Karpas-422 (cell line): ENCODE data around the gene MYOF. TPM values are rescaled to one million over a fixed set of nuclear protein-coding genes. Genes with fewer than 3 reads are reported as not detected.
"Not testable (repeated sequence)": the region's sequence is repeated elsewhere in the genome, so short reads cannot be mapped to it uniquely, and the experiment has no call there.

ENCODE experiments used
- DNase-seq: peaks from one replicate; pipeline ENCODE4 v3.0.0-alpha.2; 2015
- H2AFZ ChIP-seq: fragments of 200-600 bp; sonication (generic); 2 replicates; pipeline ENCODE4 v1.6.1; 2014; ENCODE audit warnings: antibody characterized with exemption, low read length, mixed read lengths
- H3K27ac ChIP-seq: fragments of 200-600 bp; sonication (generic); 2 replicates; pipeline ENCODE4 v1.5.1; 2014; ENCODE audit warnings: mild to moderate bottlenecking, low read length, moderate library complexity
- H3K27me3 ChIP-seq: fragments of 200-600 bp; sonication (generic); 2 replicates; pipeline ENCODE4 v1.6.1; 2014; ENCODE audit warnings: low read length, mixed read lengths
- H3K36me3 ChIP-seq: fragments of 200-600 bp; sonication (generic); 2 replicates; pipeline ENCODE4 v1.6.1; 2014; ENCODE audit warnings: low read length, mixed read lengths; ENCODE audit not compliant: insufficient read depth
- H3K4me1 ChIP-seq: fragments of 200-600 bp; sonication (generic); 2 replicates; pipeline ENCODE4 v1.6.1; 2014; ENCODE audit warnings: mild to moderate bottlenecking, low read length, mixed read lengths
- H3K4me2 ChIP-seq: fragments of 200-600 bp; sonication (generic); 2 replicates; pipeline ENCODE4 v1.6.1; 2014; ENCODE audit warnings: low read length, low read depth, mild to moderate bottlenecking; ENCODE audit not compliant: poor library complexity, severe bottlenecking
- H3K4me3 ChIP-seq: fragments of 200-600 bp; sonication (generic); 2 replicates; pipeline ENCODE4 v1.5.1; 2014; ENCODE audit warnings: mild to moderate bottlenecking, antibody characterized with exemption, low read length, mixed read lengths
- H3K79me2 ChIP-seq: fragments of 200-600 bp; sonication (generic); 2 replicates; pipeline ENCODE4 v1.6.1; 2014; ENCODE audit warnings: mild to moderate bottlenecking, low read length, mixed read lengths
- H3K9ac ChIP-seq: fragments of 200-600 bp; sonication (generic); 2 replicates; pipeline ENCODE4 v1.6.0; 2014; ENCODE audit warnings: low read length
- H3K9me2 ChIP-seq: fragments of 200-600 bp; sonication (generic), shearing (Covaris generic); replicated peaks from 2 replicates; pipeline ENCODE4 v1.6.0; 2014; ENCODE audit warnings: mild to moderate bottlenecking, low read length, moderate library complexity; ENCODE audit not compliant: insufficient read depth
- H3K9me3 ChIP-seq: fragments of 300-700, 200-600 bp; sonication (generic); 2 replicates; pipeline ENCODE4 v1.6.1; 2014; ENCODE audit warnings: low read length, mixed read lengths
- H4K20me1 ChIP-seq: fragments of 200-600 bp; sonication (generic); 2 replicates; pipeline ENCODE4 v1.6.1; 2014; ENCODE audit warnings: mild to moderate bottlenecking, antibody characterized with exemption, low read length, low read depth; ENCODE audit not compliant: insufficient read depth
- total RNA-seq: library from RNA; depleted of rRNA; stranded (reverse); fragments of >200 nt; shearing (Covaris generic); gene quantifications from 2 replicates; pipeline ENCODE4 v1.2.3, GENCODE V29; 2014; ENCODE audit warnings: low replicate concordance

The MYOF gene
- total RNA-seq, 1 experiment from 2014 or later: 9.2 TPM

DNA sequence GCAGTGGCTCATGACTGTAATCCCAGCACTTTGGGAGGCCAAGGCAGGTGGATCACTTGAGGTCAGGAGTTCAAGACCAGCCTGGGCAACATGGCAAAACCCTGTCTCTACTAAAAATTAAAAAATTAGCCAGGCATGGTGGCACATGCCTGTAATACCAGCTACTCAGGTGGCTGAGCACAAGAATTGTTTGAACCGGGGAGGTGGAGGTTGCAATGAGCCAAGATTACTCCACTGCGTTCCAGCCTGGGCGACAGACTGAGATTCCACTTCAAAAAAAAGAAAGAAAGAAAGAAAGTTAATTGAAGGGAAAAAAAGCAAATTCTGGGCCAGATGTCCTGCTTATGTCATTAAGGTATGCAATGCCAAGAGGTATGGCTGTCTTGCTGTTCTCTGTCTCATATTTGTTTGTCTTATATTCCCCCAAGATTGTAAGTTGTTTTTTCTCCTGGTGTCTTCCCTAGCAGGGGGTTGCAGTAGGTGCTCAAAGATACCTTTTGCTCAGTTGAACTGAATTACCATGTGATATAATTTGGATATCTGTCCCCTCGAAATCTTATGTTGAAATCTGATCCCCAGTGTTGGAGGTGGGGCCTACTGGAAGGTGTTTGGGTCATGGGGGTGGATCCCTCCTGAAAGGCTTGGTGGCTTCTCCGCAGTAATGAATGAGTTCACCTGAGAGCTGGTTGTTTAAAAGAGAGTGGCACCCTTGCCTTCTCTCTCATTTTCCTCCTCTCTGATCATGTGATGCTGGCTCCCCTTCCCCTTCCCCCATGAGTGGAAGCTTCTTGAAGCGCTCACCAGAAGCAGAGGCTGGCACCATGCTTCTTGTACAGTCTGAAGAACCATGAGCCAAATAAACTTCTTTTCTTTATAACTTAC, 60.9 kb downstream of the MYOF start:
- H3K9ac ChIP-seq: no peak overlapping the region
- H3K9me2 ChIP-seq: no peaks in the 10 kb centered on the region
- H3K36me3 ChIP-seq: no peaks in the 10 kb centered on the region
- H3K4me3 ChIP-seq: no peak overlapping the region
- H3K4me1 ChIP-seq: peaks cover 17% of the 10 kb centered on the region
- H3K79me2 ChIP-seq: no peaks in the 10 kb centered on the region
- H3K9me3 ChIP-seq: no peaks in the 10 kb centered on the region
- H3K27ac ChIP-seq: no peak overlapping the region
- no peak overlapping the region for H3K4me2 ChIP-seq
- H4K20me1 ChIP-seq: no peaks in the 10 kb centered on the region
- no peak for DNase-seq
- H2AFZ ChIP-seq: no peak overlapping the region
- H3K27me3 ChIP-seq: no peaks in the 10 kb centered on the region

DNA sequence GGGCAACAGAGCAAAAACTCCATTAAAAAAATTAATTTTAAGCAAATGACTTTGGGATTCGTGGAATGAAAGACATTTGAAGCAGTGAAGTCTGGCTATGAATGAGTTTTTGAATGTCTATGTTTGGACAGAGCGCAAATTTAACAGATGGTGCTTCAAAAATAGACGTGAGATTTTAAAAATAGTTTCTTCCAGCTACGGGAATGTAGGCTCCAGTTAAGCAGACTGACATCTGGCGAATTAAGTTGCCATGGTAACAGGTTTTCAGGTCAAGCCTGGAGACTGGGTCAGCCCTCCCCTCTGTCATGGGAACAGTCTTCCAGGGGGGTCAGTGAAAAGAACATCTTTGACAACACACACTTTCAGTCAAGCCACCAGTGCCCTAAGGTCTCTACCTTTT, 62.0 kb downstream of the MYOF start:
- H3K9ac ChIP-seq: no peak overlapping the region
- no peak for DNase-seq
- H3K27me3 ChIP-seq: no peaks in the 10 kb centered on the region
- no peak overlapping the region for H2AFZ ChIP-seq
- H3K27ac ChIP-seq: no peak overlapping the region
- H3K9me2 ChIP-seq: no peaks in the 10 kb centered on the region
- H3K4me3 ChIP-seq: no peak overlapping the region
- no peak overlapping the region for H3K4me2 ChIP-seq
- peaks cover 16% of the 10 kb centered on the region for H3K4me1 ChIP-seq
- H4K20me1 ChIP-seq: no peaks in the 10 kb centered on the region
- no peaks in the 10 kb centered on the region for H3K9me3 ChIP-seq
- no peaks in the 10 kb centered on the region for H3K36me3 ChIP-seq
- no peaks in the 10 kb centered on the region for H3K79me2 ChIP-seq

DNA sequence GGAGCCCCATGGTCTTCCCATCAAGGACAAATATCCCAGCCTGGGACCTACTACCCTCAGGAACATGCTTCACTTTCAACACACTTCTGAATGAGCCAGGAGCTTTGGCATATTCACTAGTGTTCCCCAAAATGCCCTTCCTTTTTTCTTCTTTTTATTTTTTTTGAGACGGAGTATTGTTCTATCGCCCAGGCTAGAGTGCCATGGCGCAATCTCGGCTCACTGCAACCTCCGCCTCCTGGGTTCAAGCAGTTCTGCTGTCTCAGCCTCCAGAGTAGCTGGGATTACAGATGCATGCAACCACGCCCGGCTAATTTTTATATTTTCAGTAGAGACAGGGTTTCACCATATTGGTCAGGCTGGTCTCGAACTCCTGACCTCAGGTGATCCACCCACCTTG, 63.1 kb downstream of the MYOF start:
- not testable (repeated sequence) for H3K27ac ChIP-seq, H3K36me3 ChIP-seq, H3K4me3 ChIP-seq, H3K4me2 ChIP-seq, H3K79me2 ChIP-seq, DNase-seq, H3K9ac ChIP-seq, H2AFZ ChIP-seq, H4K20me1 ChIP-seq, H3K9me2 ChIP-seq, H3K9me3 ChIP-seq, H3K27me3 ChIP-seq
- H3K4me1 ChIP-seq: peaks cover 16% of the 10 kb centered on the region

DNA sequence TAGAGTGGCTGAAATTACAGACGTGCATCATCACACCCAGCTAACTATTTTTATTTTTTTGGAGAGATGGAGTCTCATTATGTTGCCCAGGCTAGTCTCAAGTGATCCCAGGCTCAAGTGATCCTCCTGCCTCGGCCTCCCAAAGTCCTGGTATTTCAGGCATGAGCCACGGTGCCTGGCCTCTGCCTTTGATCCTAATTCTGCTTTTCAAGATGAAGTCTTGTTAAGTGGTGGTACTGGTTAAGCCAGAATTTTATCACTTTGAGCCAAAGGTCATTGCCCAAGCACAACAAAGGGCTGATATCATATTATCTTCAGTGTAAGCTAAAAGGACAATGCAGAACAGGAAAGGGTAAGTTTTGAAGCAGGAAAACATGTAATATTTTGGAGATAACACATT, 64.2 kb downstream of the MYOF start:
- Histone ChIP-seq H3K9ac (no peak overlapping the region), H3K4me2 (no peak overlapping the region), H3K36me3 (no peaks in the 10 kb centered on the region), H3K4me3 (no peak overlapping the region), H4K20me1 (no peaks in the 10 kb centered on the region), H2AFZ (no peak overlapping the region), H3K79me2 (no peaks in the 10 kb centered on the region), H3K27ac (no peak overlapping the region), H3K27me3 (no peaks in the 10 kb centered on the region), H3K9me2 (no peaks in the 10 kb centered on the region), H3K9me3 (no peaks in the 10 kb centered on the region), H3K4me1 (peaks cover 22% of the 10 kb centered on the region)
- no peak for DNase-seq

DNA sequence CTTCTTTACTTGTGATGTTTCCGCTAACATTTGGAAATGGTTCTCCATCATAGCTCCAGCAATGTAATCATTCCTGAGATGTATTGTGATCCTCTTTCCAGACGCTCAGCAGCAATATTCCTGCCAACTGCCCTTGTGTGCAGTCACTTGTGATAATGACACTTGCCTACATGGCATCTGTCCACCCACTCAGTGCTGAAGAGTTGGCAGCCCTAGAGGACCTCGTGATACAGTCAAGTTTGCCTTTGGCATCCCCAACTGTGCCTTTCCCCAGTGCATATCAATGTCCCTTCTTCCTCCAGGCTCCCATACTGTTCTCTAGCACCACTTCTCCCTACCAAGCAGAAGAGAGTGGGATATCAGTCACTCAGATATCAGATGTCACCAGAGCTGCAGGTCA, 64.9 kb downstream of the MYOF start:
- Histone ChIP-seq H3K27ac (no peak overlapping the region), H2AFZ (no peak overlapping the region), H3K4me1 (peaks cover 28% of the 10 kb centered on the region), H3K9me3 (no peaks in the 10 kb centered on the region), H3K36me3 (no peaks in the 10 kb centered on the region), H3K27me3 (no peaks in the 10 kb centered on the region), H3K9ac (no peak overlapping the region), H3K9me2 (no peaks in the 10 kb centered on the region), H3K79me2 (no peaks in the 10 kb centered on the region), H3K4me3 (no peak overlapping the region), H3K4me2 (no peak overlapping the region), H4K20me1 (no peaks in the 10 kb centered on the region)
- DNase-seq: no peak

DNA sequence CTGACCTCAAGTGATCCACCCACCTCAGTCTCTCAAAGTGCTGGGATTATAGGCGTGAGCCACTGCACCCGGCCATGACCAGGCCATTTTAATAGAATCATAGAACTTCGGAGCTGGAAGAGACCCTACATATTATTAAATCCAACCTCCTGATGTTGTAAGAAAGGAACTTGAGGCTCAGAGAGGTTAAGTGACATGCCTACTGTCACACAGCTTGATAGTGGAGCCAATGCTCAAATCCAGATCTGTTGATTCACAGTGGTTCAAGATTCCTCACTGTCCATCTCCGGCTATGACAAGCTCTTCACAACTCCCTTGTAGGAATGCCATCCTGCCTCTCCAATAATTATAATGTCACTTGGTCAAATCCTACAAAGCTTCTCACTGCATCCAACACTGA, 65.3 kb downstream of the MYOF start:
- Histone ChIP-seq H3K4me2 (no peak overlapping the region), H3K9me2 (no peaks in the 10 kb centered on the region), H3K27me3 (no peaks in the 10 kb centered on the region), H4K20me1 (no peaks in the 10 kb centered on the region), H3K79me2 (no peaks in the 10 kb centered on the region), H3K9ac (no peak overlapping the region), H3K4me1 (peaks cover 29% of the 10 kb centered on the region), H3K9me3 (no peaks in the 10 kb centered on the region), H2AFZ (no peak overlapping the region), H3K27ac (no peak overlapping the region), H3K36me3 (no peaks in the 10 kb centered on the region), H3K4me3 (no peak overlapping the region)
- DNase-seq: no peak

DNA sequence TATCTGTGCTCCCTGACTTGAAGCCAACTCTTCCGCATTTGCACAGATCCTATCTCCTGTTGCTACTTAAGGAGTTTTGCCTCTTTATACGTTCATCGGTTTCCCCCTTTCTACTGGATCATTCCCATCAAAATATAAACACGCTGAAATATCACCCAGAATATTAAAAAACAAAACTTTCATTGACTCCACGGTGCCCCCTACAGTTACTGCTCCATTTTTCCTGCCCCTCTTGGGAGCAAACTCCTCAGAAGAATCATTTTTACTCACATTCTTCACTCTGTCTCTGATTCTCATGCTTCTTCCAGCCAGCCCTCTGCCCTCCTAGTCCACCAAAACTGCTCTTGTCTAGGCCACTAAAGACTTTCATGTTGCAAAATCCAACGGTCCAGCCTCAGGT, 66.4 kb downstream of the MYOF start:
- Histone ChIP-seq H3K9me2 (no peaks in the 10 kb centered on the region), H3K9ac (no peak overlapping the region), H3K9me3 (no peaks in the 10 kb centered on the region), H2AFZ (no peak overlapping the region), H4K20me1 (no peaks in the 10 kb centered on the region), H3K79me2 (no peaks in the 10 kb centered on the region), H3K4me1 (peaks cover 22% of the 10 kb centered on the region), H3K27me3 (no peaks in the 10 kb centered on the region), H3K4me2 (no peak overlapping the region), H3K27ac (no peak overlapping the region), H3K36me3 (no peaks in the 10 kb centered on the region), H3K4me3 (no peak overlapping the region)
- no peak for DNase-seq

DNA sequence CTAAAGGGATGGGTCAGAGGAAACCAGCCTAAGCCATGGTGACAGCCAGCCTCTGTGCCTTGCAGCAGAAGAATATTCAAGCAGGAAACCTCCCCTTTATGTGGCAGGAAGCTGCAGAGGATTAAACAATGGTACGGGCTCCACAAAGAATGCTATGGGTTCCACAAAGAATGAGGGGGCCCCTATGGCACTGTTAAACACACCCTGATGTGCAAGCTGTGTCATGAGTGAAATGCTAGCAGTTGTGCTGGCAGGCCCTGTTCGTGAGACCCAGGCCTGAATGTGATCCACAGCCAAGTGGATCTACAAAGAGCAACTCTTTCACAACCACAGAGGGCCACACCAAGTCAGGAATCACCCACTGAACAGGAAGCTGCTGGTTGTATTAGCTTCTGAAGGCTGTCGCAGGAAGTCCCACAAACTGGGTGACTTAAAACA, 68.9 kb downstream of the MYOF start:
- no peaks in the 10 kb centered on the region for H3K9me3 ChIP-seq
- H3K36me3 ChIP-seq: no peaks in the 10 kb centered on the region
- H3K9me2 ChIP-seq: no peaks in the 10 kb centered on the region
- peaks cover 13% of the 10 kb centered on the region for H3K4me1 ChIP-seq
- H3K4me3 ChIP-seq: no peak overlapping the region
- DNase-seq: no peak
- H3K27me3 ChIP-seq: no peaks in the 10 kb centered on the region
- H3K79me2 ChIP-seq: no peaks in the 10 kb centered on the region
- peak overlapping the region; percentile 63 for H3K27ac ChIP-seq
- H3K4me2 ChIP-seq: peak overlapping the region; percentile 17
- peak overlapping the region; percentile 69; the same call in 1 of the 2 replicates for H2AFZ ChIP-seq
- peak overlapping the region; percentile 27; the same call in 1 of the 2 replicates for H3K9ac ChIP-seq
- H4K20me1 ChIP-seq: no peaks in the 10 kb centered on the region
